Gastrocnemius medialis (tissue), 4 donors: ENCODE data around the gene CLASP1.

Experiments used
- CTCF ChIP-seq, 5 experiments: fragments of 450-650 bp in 3 of 5; fragments of 200-600 bp in 2 of 5; sonication (generic) in 2 of 5; IDR thresholded peaks in 4 of 5; conservative IDR thresholded peaks in 1 of 5; 1 replicate in 4 of 5; 2 replicates in 1 of 5; pipeline ENCODE4 v1.5.1; 2016 to 2019; ENCODE audit warnings: antibody characterized with exemption in 5 of 5, mild to moderate bottlenecking in 3 of 5, moderate library complexity in 3 of 5
- POLR2A ChIP-seq, 2 donors: fragments of 450-650 bp; IDR thresholded peaks; one replicate each; pipeline ENCODE4 v1.6.1; 2017; ENCODE audit warnings: antibody characterized with exemption in 2 of 2, mild to moderate bottlenecking in 2 of 2, moderate library complexity in 2 of 2

- TF ChIP-seq POLR2A (IDR thresholded peaks at IDR 0.05) (no peak), CTCF (IDR thresholded peaks at IDR 0.05 in 4 of 5, conservative IDR thresholded peaks at IDR 0.05 in 1 of 5) (no peak)
Measured at GRCh38 chr2:121330921-121331320, 318.3 kb downstream of the CLASP1 start.
